ENCODE data around the gene LRRC37B. TPM values are rescaled to one million over a fixed set of nuclear protein-coding genes. Genes with fewer than 3 reads are reported as not detected.
A peak's percentile ranks its signal among the peaks of the same experiment; 100 is the strongest.
"Not testable (repeated sequence)": the region's sequence is repeated elsewhere in the genome, so short reads cannot be mapped to it uniquely, and the experiment has no call there.

Gene LRRC37B
- total and polyA plus RNA-seq, 2 of the 13 experiments (the other 11 are each of a cell fraction or from before 2014, with no cell fraction given): 8.7 to 8.8 TPM

GRCh38 chr17:32006957-32007462 lies at the start of gene LRRC37B (continued):
- TF ChIP-seq HES4 (CRISPR knock-in tag; IDR thresholded peaks at IDR 0.05; ENCODE audit: borderline replicate concordance) (no peak; the same call in 1 of the 2 replicates), DZIP1 (CRISPR knock-in tag; IDR thresholded peaks at IDR 0.05) (no peak)

- H3K9ac ChIP-seq (ENCODE audit: insufficient read depth, low read depth, low read length); H3K27ac ChIP-seq (ENCODE audit: extremely low read length, insufficient read depth, low read length); H3K27me3 ChIP-seq (ENCODE audit: control insufficient read depth in 1 of 2, insufficient read depth in 2 of 2, low read length in 2 of 2); ATAC-seq; CTCF ChIA-PET (ENCODE audit: low intra/inter-chr PET ratio, low total read pairs); FAIRE-seq; POLR2A ChIA-PET; BruUV-seq (replicated peaks); DNase-seq (ENCODE audit: low spot score); H4K20me1 ChIP-seq (ENCODE audit: insufficient read depth, low read length); H3K9me3 ChIP-seq (ENCODE audit: low read length); H3K4me3 ChIP-seq (replicated peaks in 1 of 3; ENCODE audit: insufficient read depth in 1 of 3, low read depth in 2 of 3, low read length in 3 of 3); H3K4me1 ChIP-seq (ENCODE audit: insufficient read depth, low read length); intact Hi-C loops (cut with micrococcal nuclease; ENCODE audit: unreplicated experiment); H3K4me2 ChIP-seq (ENCODE audit: low read depth, low read length); H3K79me2 ChIP-seq (ENCODE audit: insufficient read depth, low read length); H2AFZ ChIP-seq (ENCODE audit: low read length): not testable (repeated sequence)
- peaks cover 1 to 23% of the 10 kb centered on the region in 2 experiments; a peak in 4 of 5 replicates for H3K36me3 ChIP-seq (replicated peaks in 1 of 2; ENCODE audit: control insufficient read depth in 1 of 2, insufficient read depth in 2 of 2, low read length in 2 of 2)
- in situ Hi-C loops (cut with HindIII; ENCODE audit: extremely low pct_ligation_motif_present, low pct_unique_long_range_greater_than_20kb): loop anchor here (25.0 kb wide), 1 partner anchor 102 kb away; the partner anchor contains the start of gene COPRS
- 91% methylated on average over 8 of the region's 8 CpGs for WGBS (ENCODE audit: low lambda C conversion rate)
These were observed 43.1 kb upstream of the LRRC37B start for GRCh38 chr17:31964131-31964530.

GRCh38 chr17:31967648-31968047 lies 39.5 kb upstream of the LRRC37B start:
- 89% methylated on average over 3 of the region's 3 CpGs for WGBS (ENCODE audit: low lambda C conversion rate)
- ATAC-seq (no peak), FAIRE-seq (no peak), DNase-seq (ENCODE audit: low spot score) (no peak)
- BruUV-seq (replicated peaks): no TSS peak
- Histone ChIP-seq H3K4me1 (ENCODE audit: insufficient read depth, low read length) (0 out of 2 replicates have a peak, but pooled peaks cover 8% of the 10 kb centered on the region), H4K20me1 (ENCODE audit: insufficient read depth, low read length) (no peaks in the 10 kb centered on the region), H3K27me3 (ENCODE audit: control insufficient read depth in 1 of 2, insufficient read depth in 2 of 2, low read length in 2 of 2) (no peaks in the 10 kb centered on the region), H3K9ac (ENCODE audit: insufficient read depth, low read depth, low read length) (no peak overlapping the region), H3K4me3 (replicated peaks in 1 of 3; ENCODE audit: insufficient read depth in 1 of 3, low read depth in 2 of 3, low read length in 3 of 3) (no peak overlapping the region), H3K79me2 (ENCODE audit: insufficient read depth, low read length) (no peaks in the 10 kb centered on the region), H3K36me3 (replicated peaks in 1 of 2; ENCODE audit: control insufficient read depth in 1 of 2, insufficient read depth in 2 of 2, low read length in 2 of 2) (peaks cover 1 to 16% of the 10 kb centered on the region in 2 experiments; a peak in 4 of 5 replicates), H2AFZ (ENCODE audit: low read length) (no peak overlapping the region), H3K4me2 (ENCODE audit: low read depth, low read length) (no peak overlapping the region), H3K9me3 (ENCODE audit: low read length) (no peaks in the 10 kb centered on the region), H3K27ac (ENCODE audit: extremely low read length, insufficient read depth, low read length) (no peak overlapping the region)
- TF ChIP-seq KLF11 (CRISPR knock-in tag; IDR thresholded peaks at IDR 0.05) (no peak), CEBPG (CRISPR knock-in tag; IDR thresholded peaks at IDR 0.05) (peak; percentile 63; the same call in 1 of the 2 replicates), ZNF75D (CRISPR knock-in tag; IDR thresholded peaks at IDR 0.05; ENCODE audit: borderline replicate concordance) (no peak), ZNF121 (CRISPR knock-in tag; IDR thresholded peaks at IDR 0.05) (peak; percentile 79), RCOR2 (CRISPR knock-in tag; IDR thresholded peaks at IDR 0.05) (no peak), ZFP36 (IDR thresholded peaks at IDR 0.05; ENCODE audit: borderline replicate concordance, low read depth, low read length, partially characterized antibody) (no peak), CEBPB (IDR thresholded peaks at IDR 0.05; ENCODE audit: borderline replicate concordance, low read depth, low read length) (peak; percentile 71; the same call in 1 of the 2 replicates), ZNF577 (CRISPR knock-in tag; IDR thresholded peaks at IDR 0.05; ENCODE audit: borderline replicate concordance, low read depth) (no peak), HOXA3 (CRISPR knock-in tag; IDR thresholded peaks at IDR 0.05) (0 out of 2 replicates have a peak, but pooled peaks have one; percentile 30)
- TF ChIP-seq, protein P1, sequence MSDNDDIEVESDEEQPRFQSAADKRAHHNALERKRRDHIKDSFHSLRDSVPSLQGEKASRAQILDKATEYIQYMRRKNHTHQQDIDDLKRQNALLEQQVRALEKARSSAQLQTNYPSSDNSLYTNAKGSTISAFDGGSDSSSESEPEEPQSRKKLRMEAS (IDR thresholded peaks at IDR 0.05): no peak
- CTCF ChIA-PET (ENCODE audit: low intra/inter-chr PET ratio, low total read pairs): no interaction called here
- intact Hi-C loops (cut with micrococcal nuclease; ENCODE audit: unreplicated experiment): no loop called here
- POLR2A ChIA-PET: no interaction called here
- in situ Hi-C loops (cut with HindIII; ENCODE audit: extremely low pct_ligation_motif_present, low pct_unique_long_range_greater_than_20kb): loop anchor here (25.0 kb wide), 1 partner anchor 105 kb away; the partner anchor contains the start of gene COPRS

Measured in HepG2 (cell line).